OCI-LY7 (cell line): ENCODE results near the gene BCL2L11. TPM values are rescaled to one million over a fixed set of nuclear protein-coding genes. Genes with fewer than 3 reads are reported as not detected.

Experiments
- BruUV-seq: library from RNA; stranded (reverse); fragments of 400-500 nt; replicated peaks from 2 replicates; lab custom pipeline; 2021; lab: Mats Ljungman, UMichigan
- CTCF ChIA-PET: fragments of 300-600 bp; sonication (Branson Sonifier 250); formaldehyde crosslinking; loops from one replicate; lab custom pipeline; 2022; ENCODE audit warnings: antibody characterized with exemption; ENCODE audit not compliant: unreplicated experiment; lab: Charles Lee
- POLR2A ChIA-PET: fragments of 300-600 bp; sonication (Branson Sonifier 250); formaldehyde crosslinking; loops from one replicate; lab custom pipeline; 2022; ENCODE audit warnings: antibody characterized with exemption; lab: Charles Lee
- DNase-seq: peaks from one replicate; pipeline ENCODE4 v3.0.0-alpha.2; 2015; ENCODE audit warnings: low spot score
- H2AFZ ChIP-seq: fragments of 200-600 bp; sonication (generic), shearing (Covaris generic); 2 replicates; pipeline ENCODE4 v1.6.1; 2014; ENCODE audit warnings: mild to moderate bottlenecking, antibody characterized with exemption, low read length, moderate library complexity
- H3K27ac ChIP-seq: fragments of 200-600 bp; sonication (generic); 2 replicates; pipeline ENCODE4 v1.5.1; 2014; ENCODE audit warnings: mixed run types, low read depth, mild to moderate bottlenecking, moderate library complexity, low read length, inconsistent platforms; ENCODE audit not compliant: poor library complexity, severe bottlenecking
- H3K36me3 ChIP-seq: fragments of 200-600 bp; sonication (generic); 2 replicates; pipeline ENCODE4 v1.6.1; 2014; ENCODE audit warnings: mild to moderate bottlenecking, antibody characterized with exemption, low read length, moderate library complexity, mixed read lengths; ENCODE audit not compliant: insufficient read depth
- H3K4me1 ChIP-seq: fragments of 200-600 bp; sonication (generic); 2 replicates; pipeline ENCODE4 v1.5.1; 2014; ENCODE audit warnings: mild to moderate bottlenecking, low read length; ENCODE audit not compliant: insufficient read depth, poor library complexity, severe bottlenecking
- H3K4me2 ChIP-seq: fragments of 200-600 bp; sonication (generic); 2 replicates; pipeline ENCODE4 v1.6.1; 2014; ENCODE audit warnings: mild to moderate bottlenecking, low read length
- H3K4me3 ChIP-seq: fragments of 200-600 bp; sonication (generic); 2 replicates; pipeline ENCODE4 v1.5.1; 2014; ENCODE audit warnings: mild to moderate bottlenecking, low read depth, low read length; ENCODE audit not compliant: poor library complexity, severe bottlenecking
- H3K79me2 ChIP-seq: fragments of 200-600 bp; sonication (generic); 2 replicates; pipeline ENCODE4 v1.6.1; 2016; ENCODE audit warnings: low read depth, mild to moderate bottlenecking, low read length, moderate library complexity, mixed read lengths; ENCODE audit not compliant: insufficient read depth
- H3K9me2 ChIP-seq: fragments of 200-600 bp; sonication (generic); 2 replicates; pipeline ENCODE4 v1.6.1; 2016; ENCODE audit warnings: mild to moderate bottlenecking, low read length, mixed read lengths; ENCODE audit not compliant: insufficient read depth
- H3K9me3 ChIP-seq: fragments of 200-600 bp; sonication (generic); 2 replicates; pipeline ENCODE4 v1.6.1; 2014; ENCODE audit warnings: mild to moderate bottlenecking, mixed run types, low read length, mixed read lengths
- H4K20me1 ChIP-seq: fragments of 200-600 bp; sonication (generic); 2 replicates; pipeline ENCODE4 v1.6.1; 2014; ENCODE audit warnings: mild to moderate bottlenecking, antibody characterized with exemption, low read length, moderate library complexity, mixed read lengths; ENCODE audit not compliant: insufficient read depth
- EZH2phosphoT487 ChIP-seq: fragments of 200-600 bp; sonication (generic); IDR thresholded peaks from 2 replicates; pipeline ENCODE4 v1.6.1; 2018; ENCODE audit warnings: low read depth, borderline replicate concordance, mild to moderate bottlenecking, mixed run types, antibody characterized with exemption, low read length, moderate library complexity, mixed read lengths
- intact Hi-C: fragments of 100-400 bp; cut with micrococcal nuclease; formaldehyde crosslinking; loops from one replicate; pipeline ENCODE4 v1.10.0; 2022; ENCODE audit not compliant: unreplicated experiment
- total RNA-seq, 2 experiments: library from RNA; depleted of rRNA in 1 of 2; stranded (reverse); fragments of >200 nt in 1 of 2; shearing (Covaris generic) in 1 of 2; gene quantifications; 2 replicates each; pipeline ENCODE4 v1.2.3, GENCODE V29; 2014 to 2022
- TF ChIP-seq, protein P1 (sequence below): fragments of 200-600 bp; sonication (generic); conservative IDR thresholded peaks from 2 replicates; pipeline ENCODE4 v1.5.1; 2014; ENCODE audit warnings: mild to moderate bottlenecking, antibody characterized with exemption, low read length, moderate library complexity, mixed read lengths

BCL2L11 gene
- total RNA-seq, 2 experiments from 2014 or later: 16.0 to 20.3 TPM

DNA sequence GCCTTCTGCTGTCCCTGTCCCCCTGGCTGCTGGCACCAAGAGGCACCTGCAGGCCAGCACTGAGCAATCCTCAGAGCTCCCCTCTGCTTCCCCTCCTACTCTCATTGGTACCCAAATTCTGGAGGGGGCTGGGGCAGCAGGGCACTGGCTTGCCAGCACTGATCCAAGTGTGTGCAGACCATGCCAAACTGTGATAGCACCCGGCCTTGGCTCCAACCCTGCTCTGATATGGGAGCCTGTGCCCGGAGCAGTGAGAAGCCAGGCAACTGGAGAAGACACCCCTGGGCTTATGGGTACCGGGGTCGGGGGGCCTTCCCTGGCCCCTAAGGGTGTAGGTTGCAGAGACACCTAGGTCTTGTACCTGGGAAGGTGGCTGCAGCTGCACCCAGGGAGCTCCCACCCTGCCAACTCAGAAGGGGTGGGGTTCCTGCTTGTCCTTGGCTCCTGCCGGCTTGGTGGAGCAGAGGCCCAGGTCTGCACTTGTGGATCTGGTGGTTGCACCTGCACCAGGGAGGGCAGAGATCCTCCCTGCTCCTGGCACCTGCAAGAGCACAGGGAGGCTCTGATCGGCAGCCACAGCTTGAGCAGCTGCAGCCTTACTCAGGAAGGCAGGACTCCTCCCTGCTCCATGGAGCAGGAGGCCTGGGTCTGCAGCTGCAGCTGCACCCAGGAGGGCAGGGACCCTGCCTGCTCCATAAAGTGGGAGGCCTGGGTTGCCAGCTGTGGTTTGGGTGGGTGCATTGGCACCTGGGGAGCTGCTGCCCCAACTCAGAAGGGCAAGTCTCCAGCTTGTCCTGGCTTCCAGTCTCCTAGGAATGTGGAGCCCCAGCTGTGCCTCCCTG is 96.3 kb downstream of the BCL2L11 start:
- Histone ChIP-seq H3K9me2 (0 out of 2 replicates have a peak, but pooled peaks cover 6% of the 10 kb centered on the region), H2AFZ (no peak overlapping the region), H3K4me3 (no peak overlapping the region), H4K20me1 (no peaks in the 10 kb centered on the region), H3K27ac (no peak overlapping the region), H3K79me2 (no peaks in the 10 kb centered on the region), H3K4me1 (peaks cover 5% of the 10 kb centered on the region), H3K9me3 (peaks cover 17% of the 10 kb centered on the region; the same call in 1 of the 2 replicates), H3K4me2 (no peak overlapping the region), H3K36me3 (no peaks in the 10 kb centered on the region)
- intact Hi-C loops: no loop called here
- POLR2A ChIA-PET: no interaction called here
- no TSS peak for BruUV-seq
- no peak for DNase-seq
- CTCF ChIA-PET: no interaction called here
- TF ChIP-seq, protein P1, sequence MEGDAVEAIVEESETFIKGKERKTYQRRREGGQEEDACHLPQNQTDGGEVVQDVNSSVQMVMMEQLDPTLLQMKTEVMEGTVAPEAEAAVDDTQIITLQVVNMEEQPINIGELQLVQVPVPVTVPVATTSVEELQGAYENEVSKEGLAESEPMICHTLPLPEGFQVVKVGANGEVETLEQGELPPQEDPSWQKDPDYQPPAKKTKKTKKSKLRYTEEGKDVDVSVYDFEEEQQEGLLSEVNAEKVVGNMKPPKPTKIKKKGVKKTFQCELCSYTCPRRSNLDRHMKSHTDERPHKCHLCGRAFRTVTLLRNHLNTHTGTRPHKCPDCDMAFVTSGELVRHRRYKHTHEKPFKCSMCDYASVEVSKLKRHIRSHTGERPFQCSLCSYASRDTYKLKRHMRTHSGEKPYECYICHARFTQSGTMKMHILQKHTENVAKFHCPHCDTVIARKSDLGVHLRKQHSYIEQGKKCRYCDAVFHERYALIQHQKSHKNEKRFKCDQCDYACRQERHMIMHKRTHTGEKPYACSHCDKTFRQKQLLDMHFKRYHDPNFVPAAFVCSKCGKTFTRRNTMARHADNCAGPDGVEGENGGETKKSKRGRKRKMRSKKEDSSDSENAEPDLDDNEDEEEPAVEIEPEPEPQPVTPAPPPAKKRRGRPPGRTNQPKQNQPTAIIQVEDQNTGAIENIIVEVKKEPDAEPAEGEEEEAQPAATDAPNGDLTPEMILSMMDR: no peak
- TF ChIP-seq EZH2phosphoT487: no peak
